Measurements from ENCODE around the gene PIGU.

The PIGU gene

DNA sequence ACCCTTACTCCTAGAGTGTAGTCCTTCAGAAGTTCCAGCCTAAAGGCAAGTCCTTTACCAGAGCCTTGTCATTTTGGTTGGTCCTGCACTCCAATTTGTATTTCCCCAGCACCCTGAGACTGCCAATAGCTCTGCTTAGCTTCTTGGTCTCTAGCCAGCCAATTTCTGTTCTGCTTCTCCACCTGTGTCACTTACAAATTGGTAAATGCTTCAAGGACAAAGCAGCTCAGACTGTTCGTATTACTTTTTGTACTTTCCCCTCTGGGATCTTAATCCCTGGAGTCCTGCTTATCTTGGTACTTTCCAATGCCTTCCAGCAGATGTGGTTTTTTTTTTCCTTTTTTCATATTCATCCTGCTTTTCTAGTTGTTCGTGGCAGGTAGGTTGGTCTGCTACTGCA is 25.7 kb downstream of the PIGU start:
- H3K9me3 ChIP-seq (ENCODE audit: control insufficient read depth, insufficient read depth, low read length) = no peaks in the 10 kb centered on the region
- no peaks in the 10 kb centered on the region for H3K4me1 ChIP-seq (ENCODE audit: control insufficient read depth, insufficient read depth, low read length)
- H3K36me3 ChIP-seq (ENCODE audit: control insufficient read depth, insufficient read depth, low read length) = peaks cover 12% of the 10 kb centered on the region
- H3K9ac ChIP-seq (ENCODE audit: low read depth, low read length) = no peak overlapping the region
- no peaks in the 10 kb centered on the region for H3K27me3 ChIP-seq (ENCODE audit: control insufficient read depth, insufficient read depth, low read length)
- no peak overlapping the region for H3K4me3 ChIP-seq (ENCODE audit: low read depth, low read length)
- no peak overlapping the region for H3K27ac ChIP-seq (ENCODE audit: low read depth, low read length)

DNA sequence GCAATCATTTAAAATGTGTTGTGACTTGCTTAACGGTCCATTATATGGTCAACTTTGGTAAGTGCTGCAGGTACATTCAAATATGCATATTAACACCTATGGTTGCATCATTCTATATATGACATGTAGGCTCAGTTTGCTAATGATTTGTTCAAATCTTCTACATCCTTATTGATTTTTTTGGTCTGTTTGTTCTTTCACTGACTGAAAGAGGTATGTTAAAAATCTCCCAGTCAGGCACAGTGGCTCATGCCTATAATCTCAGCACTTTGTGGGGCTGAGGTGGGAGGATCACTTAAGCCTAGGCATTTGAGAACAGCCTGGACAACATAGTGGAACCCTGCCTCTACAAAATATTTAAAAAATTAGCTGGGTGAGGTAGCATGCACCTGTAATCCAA is 29.2 kb downstream of the PIGU start:
- H3K36me3 ChIP-seq (ENCODE audit: control insufficient read depth, insufficient read depth, low read length) = peaks cover 17% of the 10 kb centered on the region
- no peaks in the 10 kb centered on the region for H3K9me3 ChIP-seq (ENCODE audit: control insufficient read depth, insufficient read depth, low read length)

GRCh38 chr20:34644951-34645350 is 31.9 kb downstream of the PIGU start:
- Histone ChIP-seq H3K4me1 (ENCODE audit: control insufficient read depth, insufficient read depth, low read length) (no peaks in the 10 kb centered on the region), H3K9me3 (ENCODE audit: control insufficient read depth, insufficient read depth, low read length) (no peaks in the 10 kb centered on the region), H3K27me3 (ENCODE audit: control insufficient read depth, insufficient read depth, low read length) (no peaks in the 10 kb centered on the region), H3K4me3 (ENCODE audit: low read depth, low read length) (no peak overlapping the region), H3K27ac (ENCODE audit: low read depth, low read length) (no peak overlapping the region), H3K9ac (ENCODE audit: low read depth, low read length) (no peak overlapping the region), H3K36me3 (ENCODE audit: control insufficient read depth, insufficient read depth, low read length) (peaks cover 12% of the 10 kb centered on the region)

More for the DNA sequence above, 29.2 kb downstream of the PIGU start:
- Histone ChIP-seq H3K4me1 (ENCODE audit: control insufficient read depth, insufficient read depth, low read length) (no peaks in the 10 kb centered on the region), H3K27ac (ENCODE audit: low read depth, low read length) (no peak overlapping the region), H3K9ac (ENCODE audit: low read depth, low read length) (no peak overlapping the region), H3K4me3 (ENCODE audit: low read depth, low read length) (no peak overlapping the region), H3K27me3 (ENCODE audit: control insufficient read depth, insufficient read depth, low read length) (no peaks in the 10 kb centered on the region)

GRCh38 chr20:34644345-34644744 is 32.5 kb downstream of the PIGU start:
- H3K4me1 ChIP-seq (ENCODE audit: control insufficient read depth, insufficient read depth, low read length) = no peaks in the 10 kb centered on the region
- no peak overlapping the region for H3K4me3 ChIP-seq (ENCODE audit: low read depth, low read length)
- H3K27ac ChIP-seq (ENCODE audit: low read depth, low read length) = no peak overlapping the region

GRCh38 chr20:34643928-34644327 is 33.0 kb downstream of the PIGU start:
- H3K4me3 ChIP-seq (ENCODE audit: low read depth, low read length) = no peak overlapping the region
- no peaks in the 10 kb centered on the region for H3K27me3 ChIP-seq (ENCODE audit: control insufficient read depth, insufficient read depth, low read length)
- H3K36me3 ChIP-seq (ENCODE audit: control insufficient read depth, insufficient read depth, low read length) = peaks cover 14% of the 10 kb centered on the region
- H3K9me3 ChIP-seq (ENCODE audit: control insufficient read depth, insufficient read depth, low read length) = no peaks in the 10 kb centered on the region
- H3K9ac ChIP-seq (ENCODE audit: low read depth, low read length) = no peak overlapping the region
- no peaks in the 10 kb centered on the region for H3K4me1 ChIP-seq (ENCODE audit: control insufficient read depth, insufficient read depth, low read length)
- no peak overlapping the region for H3K27ac ChIP-seq (ENCODE audit: low read depth, low read length)

More at GRCh38 chr20:34644345-34644744, 32.5 kb downstream of the PIGU start:
- Histone ChIP-seq H3K9ac (ENCODE audit: low read depth, low read length) (no peak overlapping the region), H3K36me3 (ENCODE audit: control insufficient read depth, insufficient read depth, low read length) (peaks cover 14% of the 10 kb centered on the region), H3K9me3 (ENCODE audit: control insufficient read depth, insufficient read depth, low read length) (no peaks in the 10 kb centered on the region), H3K27me3 (ENCODE audit: control insufficient read depth, insufficient read depth, low read length) (no peaks in the 10 kb centered on the region)

- Histone ChIP-seq H3K4me1 (ENCODE audit: control insufficient read depth, insufficient read depth, low read length) (no peaks in the 10 kb centered on the region), H3K36me3 (ENCODE audit: control insufficient read depth, insufficient read depth, low read length) (peaks cover 28% of the 10 kb centered on the region), H3K27ac (ENCODE audit: low read depth, low read length) (no peak overlapping the region), H3K9me3 (ENCODE audit: control insufficient read depth, insufficient read depth, low read length) (no peaks in the 10 kb centered on the region), H3K9ac (ENCODE audit: low read depth, low read length) (no peak overlapping the region), H3K4me3 (ENCODE audit: low read depth, low read length) (no peak overlapping the region), H3K27me3 (ENCODE audit: control insufficient read depth, insufficient read depth, low read length) (no peaks in the 10 kb centered on the region)
Observed at GRCh38 chr20:34642009-34642408, 34.9 kb downstream of the PIGU start.

- Histone ChIP-seq H3K36me3 (ENCODE audit: control insufficient read depth, insufficient read depth, low read length) (peaks cover 34% of the 10 kb centered on the region), H3K27ac (ENCODE audit: low read depth, low read length) (peak overlapping the region; percentile 5), H3K27me3 (ENCODE audit: control insufficient read depth, insufficient read depth, low read length) (no peaks in the 10 kb centered on the region), H3K9ac (ENCODE audit: low read depth, low read length) (no peak overlapping the region), H3K4me1 (ENCODE audit: control insufficient read depth, insufficient read depth, low read length) (no peaks in the 10 kb centered on the region), H3K4me3 (ENCODE audit: low read depth, low read length) (no peak overlapping the region), H3K9me3 (ENCODE audit: control insufficient read depth, insufficient read depth, low read length) (no peaks in the 10 kb centered on the region)
Observed at GRCh38 chr20:34639755-34640222, 37.1 kb downstream of the PIGU start.

- Histone ChIP-seq H3K36me3 (ENCODE audit: control insufficient read depth, insufficient read depth, low read length) (peaks cover 36% of the 10 kb centered on the region), H3K27ac (ENCODE audit: low read depth, low read length) (no peak overlapping the region), H3K9ac (ENCODE audit: low read depth, low read length) (no peak overlapping the region), H3K4me1 (ENCODE audit: control insufficient read depth, insufficient read depth, low read length) (no peaks in the 10 kb centered on the region), H3K27me3 (ENCODE audit: control insufficient read depth, insufficient read depth, low read length) (no peaks in the 10 kb centered on the region), H3K4me3 (ENCODE audit: low read depth, low read length) (no peak overlapping the region), H3K9me3 (ENCODE audit: control insufficient read depth, insufficient read depth, low read length) (no peaks in the 10 kb centered on the region)
Observed at GRCh38 chr20:34638532-34638931, 38.4 kb downstream of the PIGU start.

GRCh38 chr20:34638039-34638292 is 38.9 kb downstream of the PIGU start:
- no peaks in the 10 kb centered on the region for H3K4me1 ChIP-seq (ENCODE audit: control insufficient read depth, insufficient read depth, low read length)
- H3K9ac ChIP-seq (ENCODE audit: low read depth, low read length) = no peak overlapping the region
- no peak overlapping the region for H3K27ac ChIP-seq (ENCODE audit: low read depth, low read length)
- no peaks in the 10 kb centered on the region for H3K27me3 ChIP-seq (ENCODE audit: control insufficient read depth, insufficient read depth, low read length)
- peaks cover 39% of the 10 kb centered on the region for H3K36me3 ChIP-seq (ENCODE audit: control insufficient read depth, insufficient read depth, low read length)
- no peak overlapping the region for H3K4me3 ChIP-seq (ENCODE audit: low read depth, low read length)
- no peaks in the 10 kb centered on the region for H3K9me3 ChIP-seq (ENCODE audit: control insufficient read depth, insufficient read depth, low read length)

- Histone ChIP-seq H3K9ac (ENCODE audit: low read depth, low read length) (no peak overlapping the region), H3K4me3 (ENCODE audit: low read depth, low read length) (no peak overlapping the region), H3K9me3 (ENCODE audit: control insufficient read depth, insufficient read depth, low read length) (no peaks in the 10 kb centered on the region), H3K27ac (ENCODE audit: low read depth, low read length) (no peak overlapping the region), H3K36me3 (ENCODE audit: control insufficient read depth, insufficient read depth, low read length) (peaks cover 44% of the 10 kb centered on the region), H3K27me3 (ENCODE audit: control insufficient read depth, insufficient read depth, low read length) (no peaks in the 10 kb centered on the region), H3K4me1 (ENCODE audit: control insufficient read depth, insufficient read depth, low read length) (no peaks in the 10 kb centered on the region)
Observed at GRCh38 chr20:34637245-34638038, 39.5 kb downstream of the PIGU start.

GRCh38 chr20:34636648-34637047 is 40.2 kb downstream of the PIGU start:
- no peaks in the 10 kb centered on the region for H3K27me3 ChIP-seq (ENCODE audit: control insufficient read depth, insufficient read depth, low read length)
- no peaks in the 10 kb centered on the region for H3K9me3 ChIP-seq (ENCODE audit: control insufficient read depth, insufficient read depth, low read length)
- no peak overlapping the region for H3K27ac ChIP-seq (ENCODE audit: low read depth, low read length)
- H3K36me3 ChIP-seq (ENCODE audit: control insufficient read depth, insufficient read depth, low read length) = peaks cover 46% of the 10 kb centered on the region
- H3K4me3 ChIP-seq (ENCODE audit: low read depth, low read length) = no peak overlapping the region
- no peak overlapping the region for H3K9ac ChIP-seq (ENCODE audit: low read depth, low read length)
- H3K4me1 ChIP-seq (ENCODE audit: control insufficient read depth, insufficient read depth, low read length) = no peaks in the 10 kb centered on the region

Measured in HUES48 (cell line).